ENCODE measurements around the gene NAA35. TPM values are rescaled to one million over a fixed set of nuclear protein-coding genes. Genes with fewer than 3 reads are reported as not detected.
"Not testable (repeated sequence)": the region's sequence is repeated elsewhere in the genome, so short reads cannot be mapped to it uniquely, and the experiment has no call there.

Gene NAA35
- total RNA-seq, 1 donor from 2014 or later: 67.1 TPM

GRCh38 chr9:86034863-86035734 is 94.2 kb downstream of the NAA35 start:
- DNase-seq: no peak

- DNase-seq: no peak
These were observed 95.0 kb downstream of the NAA35 start for GRCh38 chr9:86035827-86036440.

GRCh38 chr9:86036555-86036954 is 95.6 kb downstream of the NAA35 start:
- DNase-seq: no peak

GRCh38 chr9:86039991-86040860 is 99.3 kb downstream of the NAA35 start:
- no peak for DNase-seq

GRCh38 chr9:86040861-86041155 is 99.9 kb downstream of the NAA35 start:
- DNase-seq: no peak

- no peak for DNase-seq
These were observed 100.4 kb downstream of the NAA35 start for GRCh38 chr9:86041311-86041741.

GRCh38 chr9:86042199-86042978 is 101.4 kb downstream of the NAA35 start:
- DNase-seq: no peak

GRCh38 chr9:86043586-86043985 is 102.6 kb downstream of the NAA35 start:
- DNase-seq: no peak

- no peak for DNase-seq
These were observed 103.1 kb downstream of the NAA35 start for GRCh38 chr9:86043999-86044398.

- no peak for DNase-seq
These were observed 104.7 kb downstream of the NAA35 start for GRCh38 chr9:86045654-86046053.

- DNase-seq: no peak
These were observed 105.2 kb downstream of the NAA35 start for GRCh38 chr9:86046071-86046636.

GRCh38 chr9:86046930-86047341 is 106.0 kb downstream of the NAA35 start:
- DNase-seq: peak; percentile 5

- no peak for DNase-seq
These were observed 106.4 kb downstream of the NAA35 start for GRCh38 chr9:86047361-86047760.

- DNase-seq: not testable (repeated sequence)
These were observed 107.2 kb downstream of the NAA35 start for GRCh38 chr9:86048018-86048742.

- no peak for DNase-seq
These were observed 111.9 kb downstream of the NAA35 start for GRCh38 chr9:86052556-86053468.

- no peak for DNase-seq
These were observed 113.7 kb downstream of the NAA35 start for GRCh38 chr9:86054695-86055094.

- no peak for DNase-seq
These were observed 116.5 kb downstream of the NAA35 start for GRCh38 chr9:86057491-86057890.

- no peak for DNase-seq
These were observed 121.2 kb downstream of the NAA35 start for GRCh38 chr9:86061972-86062739.

Measured in occipital lobe (tissue), 2 donors.